HG02588 (cell line): ENCODE data around the gene IL13.

Experiments used
- ATAC-seq: cut with Tn5 transposase; IDR thresholded peaks from one replicate; pipeline ENCODE4 v1.9.1; 2021; ENCODE audit warnings: mild to moderate bottlenecking, moderate library complexity; ENCODE audit not compliant: unreplicated experiment

Gene IL13

DNA sequence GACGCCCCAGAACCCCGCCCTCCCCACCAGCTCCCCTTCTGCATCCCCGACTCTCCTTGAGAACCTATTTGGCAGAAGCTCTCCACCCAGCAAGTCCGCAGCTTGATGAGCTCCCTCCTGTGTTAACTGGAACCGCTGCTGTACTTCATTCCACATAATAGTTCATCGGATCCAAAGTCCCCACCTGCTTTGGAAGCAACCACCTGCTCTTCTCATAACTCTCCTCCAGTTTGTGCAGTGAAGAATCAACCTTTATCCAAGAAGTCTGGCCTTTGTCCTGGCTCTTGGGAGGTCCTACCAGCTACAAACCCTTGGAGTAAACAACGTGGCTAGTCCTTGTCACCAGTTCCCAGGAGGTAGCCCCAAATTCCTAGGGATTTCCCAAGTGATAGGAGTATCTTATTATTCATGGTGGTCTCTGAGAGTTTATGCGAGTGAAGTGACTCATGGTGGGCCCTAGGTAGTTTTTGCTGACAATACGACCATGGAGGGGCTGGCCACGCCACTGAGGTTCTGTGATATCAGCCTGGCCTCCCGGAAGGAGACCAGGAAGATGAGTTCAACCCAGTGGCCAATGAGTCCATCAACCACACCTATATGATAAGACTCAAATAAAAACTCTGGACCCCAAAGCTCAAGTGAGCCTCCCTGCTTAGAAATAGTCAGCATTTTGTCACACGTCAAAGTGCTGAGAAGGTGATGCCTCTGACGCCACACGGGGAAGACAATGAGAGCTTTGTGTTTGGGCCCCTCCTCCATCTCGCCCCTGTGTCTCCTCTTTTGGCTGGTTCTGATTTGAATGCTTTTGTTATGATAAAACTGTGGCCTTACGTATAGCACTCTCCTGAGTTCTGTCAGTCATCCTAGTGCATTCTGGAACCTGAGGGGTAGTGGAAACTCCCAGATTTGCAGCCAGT is 12.3 kb downstream of the IL13 start:
- ATAC-seq: no peak

DNA sequence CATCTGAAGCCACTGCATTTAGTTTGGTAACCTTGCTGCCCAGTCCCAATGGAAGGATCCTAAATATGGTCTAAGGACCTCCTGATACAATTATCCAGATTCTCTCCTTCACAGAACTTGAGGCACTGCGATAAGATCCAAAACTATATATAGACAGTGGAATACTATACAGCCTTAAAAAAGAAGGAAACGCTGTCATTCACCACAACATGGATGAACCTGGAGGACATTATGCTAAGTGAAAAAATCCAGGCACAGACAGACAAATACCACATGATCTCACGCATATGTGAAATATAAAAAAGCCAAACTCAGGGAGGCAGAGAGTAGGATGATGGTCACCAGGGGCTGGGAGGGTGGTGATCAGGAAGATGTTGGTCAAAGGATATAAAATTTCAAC is 13.0 kb downstream of the IL13 start:
- no peak for ATAC-seq

DNA sequence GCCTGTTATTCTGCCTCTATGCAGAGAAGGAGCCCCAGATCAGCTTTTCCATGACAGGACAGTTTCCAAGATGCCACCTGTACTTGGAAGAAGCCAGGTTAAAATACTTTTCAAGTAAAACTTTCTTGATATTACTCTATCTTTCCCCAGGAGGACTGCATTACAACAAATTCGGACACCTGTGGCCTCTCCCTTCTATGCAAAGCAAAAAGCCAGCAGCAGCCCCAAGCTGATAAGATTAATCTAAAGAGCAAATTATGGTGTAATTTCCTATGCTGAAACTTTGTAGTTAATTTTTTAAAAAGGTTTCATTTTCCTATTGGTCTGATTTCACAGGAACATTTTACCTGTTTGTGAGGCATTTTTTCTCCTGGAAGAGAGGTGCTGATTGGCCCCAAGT is 15.5 kb downstream of the IL13 start:
- no peak for ATAC-seq

DNA sequence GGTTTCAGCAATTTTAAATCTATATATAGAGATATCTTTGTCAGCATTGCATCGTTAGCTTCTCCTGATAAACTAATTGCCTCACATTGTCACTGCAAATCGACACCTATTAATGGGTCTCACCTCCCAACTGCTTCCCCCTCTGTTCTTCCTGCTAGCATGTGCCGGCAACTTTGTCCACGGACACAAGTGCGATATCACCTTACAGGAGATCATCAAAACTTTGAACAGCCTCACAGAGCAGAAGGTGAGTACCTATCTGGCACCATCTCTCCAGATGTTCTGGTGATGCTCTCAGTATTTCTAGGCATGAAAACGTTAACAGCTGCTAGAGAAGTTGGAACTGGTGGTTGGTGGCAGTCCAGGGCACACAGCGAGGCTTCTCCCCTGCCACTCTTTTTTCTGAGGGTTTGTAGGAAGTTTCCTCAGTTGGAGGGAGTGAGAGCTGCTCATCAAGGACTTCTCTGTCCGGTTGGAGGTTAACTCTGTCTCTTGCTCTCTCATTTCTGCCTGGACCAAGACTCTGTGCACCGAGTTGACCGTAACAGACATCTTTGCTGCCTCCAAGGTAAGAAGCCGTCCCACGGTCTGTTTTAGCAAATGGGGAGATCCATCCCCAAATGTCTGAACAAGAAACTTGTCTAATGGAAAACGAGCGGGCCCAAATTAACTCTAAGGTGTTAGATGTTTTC is 16.1 kb downstream of the IL13 start, which contains the start of gene IL4:
Gene IL4 (plus strand): TSS at position 51 of the 692 bp plus-strand sequence. CDS start 62 bp downstream, at position 113.
- no peak for ATAC-seq

DNA sequence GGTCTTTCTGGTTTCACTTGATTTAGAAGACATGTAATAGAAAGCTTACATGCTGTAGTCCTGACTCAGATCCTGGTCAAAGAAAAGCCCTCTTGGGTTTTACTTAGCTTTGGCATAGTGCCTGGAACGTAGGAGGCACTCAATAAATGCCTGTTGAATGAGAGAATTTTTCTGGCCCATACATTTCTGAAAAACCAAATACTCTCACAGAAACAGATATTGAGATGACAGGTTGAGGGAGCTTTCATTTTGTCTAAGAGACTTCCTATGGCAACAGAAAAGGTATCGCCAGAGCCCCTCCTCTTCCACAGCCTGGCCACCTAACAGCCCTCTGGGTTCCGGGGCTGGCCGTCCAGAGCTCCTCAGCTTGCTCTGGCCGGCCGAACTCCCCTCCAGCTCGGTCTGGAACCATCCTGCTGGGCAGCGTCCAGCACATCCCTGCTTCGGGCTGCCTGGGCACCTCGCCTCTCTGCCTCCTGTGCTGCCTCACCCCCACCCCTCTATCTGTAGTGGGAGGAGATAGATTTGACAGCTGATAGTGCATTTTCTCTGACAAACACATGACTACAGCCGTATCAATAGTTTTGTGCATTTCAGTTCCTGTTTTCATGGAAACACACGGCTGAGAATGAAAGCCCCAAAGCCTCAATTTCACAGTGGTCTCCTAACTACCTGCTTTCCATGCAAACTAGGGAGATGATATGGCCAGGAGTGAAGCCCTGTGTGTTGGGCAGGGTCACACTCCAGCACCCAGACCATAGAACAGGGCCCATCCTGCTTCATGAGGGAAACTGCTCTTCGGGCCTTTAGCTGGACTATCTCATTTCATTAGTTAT is 16.9 kb downstream of the IL13 start:
- ATAC-seq: peak; percentile 76

DNA sequence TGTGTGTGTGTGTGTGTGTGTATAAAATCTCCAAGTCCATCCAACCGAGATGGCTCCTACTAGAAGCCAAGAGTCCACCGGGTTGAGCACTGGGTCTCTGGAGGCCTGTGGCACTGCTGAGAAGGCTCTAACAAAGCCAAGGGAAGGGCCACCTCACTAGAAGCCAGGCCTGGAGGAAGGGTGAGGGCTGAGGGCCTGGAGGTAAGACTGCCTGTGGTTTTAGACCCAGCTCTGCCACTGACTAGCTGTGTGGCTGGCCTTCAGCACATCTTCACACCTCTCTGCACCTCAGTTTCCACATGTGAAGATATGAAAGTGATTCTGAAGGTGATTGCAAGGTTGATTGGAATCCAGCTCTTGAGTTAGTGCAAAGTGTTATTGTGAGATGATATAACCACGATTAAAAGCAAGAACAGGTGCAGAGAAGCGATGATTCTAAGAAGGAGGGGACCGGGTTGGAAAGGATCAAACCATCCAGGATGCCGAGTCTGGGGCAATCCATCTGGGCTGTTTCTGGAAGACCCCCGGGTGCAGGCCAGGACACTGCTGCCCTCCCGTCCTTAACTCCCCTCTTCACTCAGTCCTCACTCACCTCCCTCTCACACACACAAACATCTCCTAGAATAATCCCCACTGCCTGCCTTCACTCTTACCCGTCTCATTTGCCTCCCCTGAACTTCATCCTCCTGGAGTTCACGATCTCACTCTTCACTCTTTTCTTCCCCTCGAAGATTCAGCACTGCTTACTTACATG is 18.1 kb downstream of the IL13 start:
- ATAC-seq: no peak

DNA sequence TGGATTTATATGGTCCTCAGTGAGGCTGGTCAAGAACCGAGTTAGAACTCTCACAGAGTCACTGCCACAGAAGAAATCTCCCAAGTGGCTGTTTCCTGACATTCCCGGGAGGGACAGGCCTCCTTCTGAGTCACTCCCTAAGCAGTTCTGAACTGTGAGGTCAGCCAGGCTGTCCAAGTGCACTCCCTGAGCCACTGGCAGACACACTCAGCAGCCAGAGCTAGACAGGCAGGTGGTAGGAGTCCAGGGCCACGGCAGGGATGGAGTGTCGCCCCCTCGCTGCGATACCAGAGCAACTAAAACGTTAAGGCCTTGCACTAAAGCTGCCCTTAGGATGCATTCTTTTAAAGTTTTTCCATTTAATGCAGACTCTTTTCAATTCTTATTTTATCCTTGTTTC is 19.2 kb downstream of the IL13 start:
- no peak for ATAC-seq

DNA sequence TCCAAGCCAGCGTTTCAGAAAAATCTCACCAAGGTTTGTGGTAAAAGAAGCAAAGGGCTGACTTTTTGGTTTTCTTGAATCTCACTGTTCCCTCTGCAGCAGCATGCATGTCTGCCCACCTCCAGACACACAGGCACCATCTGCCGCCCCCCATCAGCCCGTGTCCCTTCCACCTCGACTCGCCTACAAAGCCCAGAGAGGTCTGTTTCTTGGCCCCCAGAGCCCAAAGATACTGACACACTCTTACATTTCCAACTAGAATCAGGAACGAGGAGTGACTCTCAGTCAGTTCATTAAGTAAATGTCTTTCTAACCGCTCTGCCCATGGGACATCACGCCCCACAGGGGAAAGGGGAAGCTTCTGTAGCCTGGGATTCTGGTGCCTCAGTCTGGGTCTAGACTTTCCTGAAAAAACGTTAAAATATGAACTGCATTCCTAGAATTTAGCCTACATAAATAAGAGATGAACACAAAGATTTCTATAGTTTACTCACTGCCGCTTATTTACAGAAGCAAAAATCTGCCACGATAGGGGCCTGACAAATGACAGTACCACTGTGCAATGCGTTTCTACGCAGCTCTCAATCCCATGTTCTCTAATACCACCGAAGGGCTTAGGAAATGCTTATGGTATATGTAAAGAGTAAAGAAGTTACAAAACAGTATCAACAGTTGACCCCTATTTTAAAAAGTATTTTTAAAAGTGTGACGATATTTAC is 19.9 kb downstream of the IL13 start:
- ATAC-seq: no peak

GRCh38 chr5:132678735-132679134 is 20.8 kb downstream of the IL13 start:
- no peak for ATAC-seq

DNA sequence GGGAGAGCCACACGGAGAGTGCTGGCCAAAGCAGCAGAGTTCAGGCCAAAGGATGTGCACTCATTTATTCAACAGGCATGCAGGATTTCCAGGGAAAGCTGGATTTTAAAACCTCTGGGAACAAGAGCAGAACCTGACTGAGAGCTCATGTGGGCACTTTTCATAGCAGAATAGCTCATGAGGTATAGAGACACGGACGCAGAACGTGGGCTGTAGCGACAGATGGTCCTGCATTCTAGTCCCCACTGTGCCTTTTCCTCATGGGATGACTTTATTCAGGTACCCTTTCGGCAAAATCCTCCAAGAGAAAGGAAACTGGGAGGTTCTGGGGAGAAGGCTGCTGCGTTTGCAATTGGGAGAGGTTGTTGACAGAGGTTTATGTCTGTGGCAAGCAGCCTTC is 21.2 kb downstream of the IL13 start:
- ATAC-seq: no peak

GRCh38 chr5:132679717-132680380 is 21.9 kb downstream of the IL13 start:
- ATAC-seq: no peak

DNA sequence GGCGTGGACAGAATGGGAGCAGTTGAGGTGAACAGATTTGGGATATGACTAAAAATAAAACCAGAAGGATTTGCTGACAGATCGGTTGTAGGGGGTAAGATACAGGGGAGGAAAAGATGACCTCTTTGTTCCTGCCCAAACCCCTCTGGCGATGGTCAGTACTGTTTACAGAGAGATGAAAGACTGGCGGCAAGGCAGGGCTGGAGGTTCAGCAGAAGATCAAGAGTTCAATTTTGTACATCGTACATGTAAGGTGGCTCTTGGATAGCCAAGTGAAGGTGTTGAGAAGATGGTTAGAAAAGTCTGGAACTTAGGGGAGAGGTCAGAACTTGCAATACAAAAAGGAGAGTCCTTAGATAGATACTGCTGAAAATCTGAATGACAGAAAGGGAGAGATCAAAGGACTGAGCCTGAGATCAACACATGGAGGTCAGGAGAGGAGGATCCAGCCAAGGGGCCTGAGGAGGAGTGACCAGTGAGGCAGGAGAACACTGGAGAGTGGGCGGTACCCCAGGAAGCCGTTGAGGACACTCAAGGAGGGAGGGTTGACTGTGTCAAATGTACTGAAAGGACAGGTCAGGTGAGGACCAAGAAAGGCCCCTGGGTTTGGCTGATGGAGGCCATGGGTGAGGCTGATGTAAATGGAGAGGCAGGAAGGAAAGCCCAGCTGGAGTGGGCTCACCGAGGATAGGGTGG is 23.0 kb downstream of the IL13 start:
- no peak for ATAC-seq

- ATAC-seq: no peak
Measured at GRCh38 chr5:132681476-132681831, 23.5 kb downstream of the IL13 start.

DNA sequence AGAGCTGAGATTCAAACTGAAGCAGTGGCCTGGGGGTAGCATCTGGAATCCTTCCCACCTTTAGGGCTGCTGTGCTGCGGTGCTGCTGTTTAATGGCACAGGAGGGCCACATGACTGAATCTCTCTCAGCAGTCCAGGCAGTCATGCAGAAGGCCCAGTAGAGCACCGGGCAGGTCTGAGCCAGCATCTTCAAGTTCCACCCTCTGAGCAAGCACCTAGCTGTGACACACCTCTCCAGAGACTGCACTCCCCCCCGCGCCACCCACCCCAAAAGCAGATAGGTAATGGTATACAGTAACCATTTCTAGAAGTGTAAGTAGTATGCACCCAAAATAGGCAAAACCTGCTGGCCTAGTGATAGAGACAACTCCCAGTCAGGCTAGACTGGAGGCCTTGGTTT is 24.0 kb downstream of the IL13 start:
- ATAC-seq: no peak

DNA sequence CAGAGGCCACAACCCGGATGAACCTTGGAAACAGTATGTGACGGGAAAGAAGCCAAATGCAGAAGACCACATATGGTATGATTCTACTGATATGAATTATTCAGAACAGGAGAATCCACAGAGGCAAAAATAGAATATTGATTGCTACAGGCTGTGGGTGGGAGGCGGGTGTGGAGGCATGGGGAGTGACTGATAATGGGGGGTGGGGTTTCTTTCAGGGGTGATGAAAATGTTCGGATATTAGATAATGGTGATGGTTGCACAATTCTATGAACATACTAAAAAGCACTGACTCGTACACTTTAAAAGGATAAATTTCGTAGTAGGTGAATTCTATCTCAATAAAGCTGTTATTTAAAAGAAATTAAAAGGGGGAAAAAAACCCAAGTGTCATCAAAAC is 26.5 kb downstream of the IL13 start:
- ATAC-seq: no peak

- ATAC-seq: no peak
Measured at GRCh38 chr5:132684922-132685720, 27.1 kb downstream of the IL13 start.

GRCh38 chr5:132686193-132686592 is 28.2 kb downstream of the IL13 start:
- ATAC-seq: no peak

DNA sequence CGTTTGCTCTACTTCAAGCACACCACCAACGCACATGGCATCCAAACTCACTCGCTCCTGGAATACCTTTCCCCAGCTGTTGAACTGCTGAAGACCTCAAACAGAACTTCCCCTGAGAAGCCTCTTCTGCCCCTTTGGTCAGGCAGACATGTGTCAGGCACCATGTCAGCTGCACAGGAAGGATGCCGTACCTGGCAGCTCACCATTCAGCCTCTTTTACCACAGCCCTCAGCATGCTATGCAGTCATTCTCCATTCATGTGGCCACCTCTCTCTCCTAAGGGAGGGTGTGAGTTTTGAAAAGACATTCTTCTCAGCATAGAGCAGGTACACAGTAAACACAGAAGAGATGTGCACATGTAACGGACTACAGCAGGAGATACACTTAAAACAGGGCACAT is 30.0 kb downstream of the IL13 start:
- ATAC-seq: no peak
